ENCODE measurements around the gene FKBP2.

Gene FKBP2

GRCh38 chr11:64268893-64269539 is 28.1 kb downstream of the FKBP2 start:
- H3K4me3 ChIP-seq (ENCODE audit: low read depth in 1 of 2, low read length in 2 of 2), result peak overlapping the region; percentile 71 to 77
- H3K9ac ChIP-seq (ENCODE audit: low read depth in 1 of 2, low read length in 2 of 2), result peak overlapping the region; percentile 67 to 83
- no peaks in the 10 kb centered on the region for H3K27me3 ChIP-seq (ENCODE audit: control insufficient read depth in 1 of 2, insufficient read depth in 2 of 2, low read length in 2 of 2)
- peak overlapping the region; percentile 92 for H3K27ac ChIP-seq (ENCODE audit: low read depth, low read length)
- peaks cover 49 to 52% of the 10 kb centered on the region in 2 donors for H3K4me1 ChIP-seq (ENCODE audit: control insufficient read depth in 1 of 2, insufficient read depth in 2 of 2, low read length in 2 of 2)
- no peaks in the 10 kb centered on the region for H3K9me3 ChIP-seq (ENCODE audit: control insufficient read depth in 1 of 2, low read length in 2 of 2)
- peaks cover 29 to 30% of the 10 kb centered on the region in 2 donors for H3K36me3 ChIP-seq (ENCODE audit: control insufficient read depth in 1 of 2, insufficient read depth in 2 of 2, low read length in 2 of 2)

GRCh38 chr11:64269540-64270220 is 28.8 kb downstream of the FKBP2 start:
- peaks cover 46 to 52% of the 10 kb centered on the region in 2 donors for H3K4me1 ChIP-seq (ENCODE audit: control insufficient read depth in 1 of 2, insufficient read depth in 2 of 2, low read length in 2 of 2)
- peaks cover 22 to 23% of the 10 kb centered on the region in 2 donors for H3K36me3 ChIP-seq (ENCODE audit: control insufficient read depth in 1 of 2, insufficient read depth in 2 of 2, low read length in 2 of 2)
- H3K27ac ChIP-seq (ENCODE audit: low read depth, low read length), result peak overlapping the region; percentile 95

GRCh38 chr11:64275031-64275800 is 34.3 kb downstream of the FKBP2 start:
- H3K4me1 ChIP-seq (ENCODE audit: control insufficient read depth in 1 of 2, insufficient read depth in 2 of 2, low read length in 2 of 2), result peaks cover 19 to 25% of the 10 kb centered on the region in 2 donors
- no peak overlapping the region for H3K4me3 ChIP-seq (ENCODE audit: low read depth in 1 of 2, low read length in 2 of 2)
- H3K9ac ChIP-seq (ENCODE audit: low read depth in 1 of 2, low read length in 2 of 2), result no peak overlapping the region
- peaks cover 13% of the 10 kb centered on the region in 2 donors for H3K36me3 ChIP-seq (ENCODE audit: control insufficient read depth in 1 of 2, insufficient read depth in 2 of 2, low read length in 2 of 2)
- H3K27ac ChIP-seq (ENCODE audit: low read depth, low read length), result no peak overlapping the region
- no peaks in the 10 kb centered on the region for H3K9me3 ChIP-seq (ENCODE audit: control insufficient read depth in 1 of 2, low read length in 2 of 2)
- no peaks in the 10 kb centered on the region for H3K27me3 ChIP-seq (ENCODE audit: control insufficient read depth in 1 of 2, insufficient read depth in 2 of 2, low read length in 2 of 2)

More at GRCh38 chr11:64269540-64270220, 28.8 kb downstream of the FKBP2 start:
- Histone ChIP-seq H3K27me3 (ENCODE audit: control insufficient read depth in 1 of 2, insufficient read depth in 2 of 2, low read length in 2 of 2) (no peaks in the 10 kb centered on the region), H3K4me3 (ENCODE audit: low read depth in 1 of 2, low read length in 2 of 2) (peak overlapping the region; percentile 71 to 87), H3K9me3 (ENCODE audit: control insufficient read depth in 1 of 2, low read length in 2 of 2) (no peaks in the 10 kb centered on the region), H3K9ac (ENCODE audit: low read depth in 1 of 2, low read length in 2 of 2) (peak overlapping the region; percentile 78 to 83)

- Histone ChIP-seq H3K27me3 (ENCODE audit: control insufficient read depth in 1 of 2, insufficient read depth in 2 of 2, low read length in 2 of 2) (no peaks in the 10 kb centered on the region), H3K36me3 (ENCODE audit: control insufficient read depth in 1 of 2, insufficient read depth in 2 of 2, low read length in 2 of 2) (peaks cover 13% of the 10 kb centered on the region in 2 donors), H3K9me3 (ENCODE audit: control insufficient read depth in 1 of 2, low read length in 2 of 2) (no peaks in the 10 kb centered on the region), H3K4me3 (ENCODE audit: low read depth in 1 of 2, low read length in 2 of 2) (no peak overlapping the region), H3K4me1 (ENCODE audit: control insufficient read depth in 1 of 2, insufficient read depth in 2 of 2, low read length in 2 of 2) (peaks cover 19 to 25% of the 10 kb centered on the region in 2 donors), H3K27ac (ENCODE audit: low read depth, low read length) (no peak overlapping the region), H3K9ac (ENCODE audit: low read depth in 1 of 2, low read length in 2 of 2) (no peak overlapping the region)
These were observed 34.9 kb downstream of the FKBP2 start for GRCh38 chr11:64275841-64276240.

GRCh38 chr11:64276653-64277431 is 35.9 kb downstream of the FKBP2 start:
- H3K9me3 ChIP-seq (ENCODE audit: control insufficient read depth in 1 of 2, low read length in 2 of 2), result no peaks in the 10 kb centered on the region
- H3K4me3 ChIP-seq (ENCODE audit: low read depth in 1 of 2, low read length in 2 of 2), result no peak overlapping the region
- H3K27ac ChIP-seq (ENCODE audit: low read depth, low read length), result no peak overlapping the region
- H3K4me1 ChIP-seq (ENCODE audit: control insufficient read depth in 1 of 2, insufficient read depth in 2 of 2, low read length in 2 of 2), result peaks cover 15 to 20% of the 10 kb centered on the region in 2 donors
- H3K27me3 ChIP-seq (ENCODE audit: control insufficient read depth in 1 of 2, insufficient read depth in 2 of 2, low read length in 2 of 2), result no peaks in the 10 kb centered on the region
- H3K9ac ChIP-seq (ENCODE audit: low read depth in 1 of 2, low read length in 2 of 2), result peak overlapping the region in 1 of 2 donors; percentile 10
- peaks cover 13 to 17% of the 10 kb centered on the region in 2 donors for H3K36me3 ChIP-seq (ENCODE audit: control insufficient read depth in 1 of 2, insufficient read depth in 2 of 2, low read length in 2 of 2)

GRCh38 chr11:64278576-64279190 is 37.8 kb downstream of the FKBP2 start:
- peaks cover 13 to 20% of the 10 kb centered on the region in 2 donors for H3K36me3 ChIP-seq (ENCODE audit: control insufficient read depth in 1 of 2, insufficient read depth in 2 of 2, low read length in 2 of 2)

GRCh38 chr11:64281957-64282770 is 41.3 kb downstream of the FKBP2 start:
- Histone ChIP-seq H3K9me3 (ENCODE audit: control insufficient read depth in 1 of 2, low read length in 2 of 2) (no peaks in the 10 kb centered on the region), H3K9ac (ENCODE audit: low read depth in 1 of 2, low read length in 2 of 2) (no peak overlapping the region), H3K27me3 (ENCODE audit: control insufficient read depth in 1 of 2, insufficient read depth in 2 of 2, low read length in 2 of 2) (no peaks in the 10 kb centered on the region), H3K27ac (ENCODE audit: low read depth, low read length) (no peak overlapping the region), H3K4me1 (ENCODE audit: control insufficient read depth in 1 of 2, insufficient read depth in 2 of 2, low read length in 2 of 2) (peaks cover 22 to 23% of the 10 kb centered on the region in 2 donors), H3K4me3 (ENCODE audit: low read depth in 1 of 2, low read length in 2 of 2) (no peak overlapping the region), H3K36me3 (ENCODE audit: control insufficient read depth in 1 of 2, insufficient read depth in 2 of 2, low read length in 2 of 2) (peaks cover 5 to 16% of the 10 kb centered on the region in 2 donors)

More at GRCh38 chr11:64278576-64279190, 37.8 kb downstream of the FKBP2 start:
- Histone ChIP-seq H3K4me3 (ENCODE audit: low read depth in 1 of 2, low read length in 2 of 2) (no peak overlapping the region), H3K9ac (ENCODE audit: low read depth in 1 of 2, low read length in 2 of 2) (no peak overlapping the region), H3K27me3 (ENCODE audit: control insufficient read depth in 1 of 2, insufficient read depth in 2 of 2, low read length in 2 of 2) (no peaks in the 10 kb centered on the region), H3K9me3 (ENCODE audit: control insufficient read depth in 1 of 2, low read length in 2 of 2) (no peaks in the 10 kb centered on the region), H3K27ac (ENCODE audit: low read depth, low read length) (no peak overlapping the region), H3K4me1 (ENCODE audit: control insufficient read depth in 1 of 2, insufficient read depth in 2 of 2, low read length in 2 of 2) (peaks cover 14 to 15% of the 10 kb centered on the region in 2 donors)

GRCh38 chr11:64283092-64283491 is 42.2 kb downstream of the FKBP2 start:
- Histone ChIP-seq H3K27ac (ENCODE audit: low read depth, low read length) (no peak overlapping the region), H3K4me3 (ENCODE audit: low read depth in 1 of 2, low read length in 2 of 2) (no peak overlapping the region), H3K9me3 (ENCODE audit: control insufficient read depth in 1 of 2, low read length in 2 of 2) (no peaks in the 10 kb centered on the region), H3K9ac (ENCODE audit: low read depth in 1 of 2, low read length in 2 of 2) (peak overlapping the region in 1 of 2 donors; percentile 98), H3K36me3 (ENCODE audit: control insufficient read depth in 1 of 2, insufficient read depth in 2 of 2, low read length in 2 of 2) (peaks cover 5 to 16% of the 10 kb centered on the region in 2 donors), H3K4me1 (ENCODE audit: control insufficient read depth in 1 of 2, insufficient read depth in 2 of 2, low read length in 2 of 2) (peaks cover 20 to 23% of the 10 kb centered on the region in 2 donors), H3K27me3 (ENCODE audit: control insufficient read depth in 1 of 2, insufficient read depth in 2 of 2, low read length in 2 of 2) (no peaks in the 10 kb centered on the region)

Measured in duodenal mucosa (tissue), 2 donors.